Stimulated activated CD8-positive, alpha-beta memory T cell treated with anti-CD3 and anti-CD28 coated beads, Interleukin-12 subunit alpha, Interleukin-12 subunit beta, amount 100 ng/mL, for 1 hour (primary cell): ENCODE measurements around the gene SLCO3A1.

Experiments
- DNase-seq: peaks from one replicate; pipeline ENCODE4 v3.0.0-alpha.2; 2020; ENCODE audit warnings: low read depth

Gene SLCO3A1

GRCh38 chr15:91911844-91912243 lies 58.3 kb downstream of the SLCO3A1 start:
- DNase-seq, result no peak

- no peak for DNase-seq
Measured at GRCh38 chr15:91912336-91912735, 58.8 kb downstream of the SLCO3A1 start.

GRCh38 chr15:91913560-91913959 lies 60.1 kb downstream of the SLCO3A1 start:
- DNase-seq, result no peak

- no peak for DNase-seq
Measured at GRCh38 chr15:91915576-91915975, 62.1 kb downstream of the SLCO3A1 start.

- DNase-seq, result no peak
Measured at GRCh38 chr15:91916051-91916450, 62.5 kb downstream of the SLCO3A1 start.

- DNase-seq, result no peak
Measured at GRCh38 chr15:91917686-91918360, 64.3 kb downstream of the SLCO3A1 start.

GRCh38 chr15:91919014-91919534 lies 65.6 kb downstream of the SLCO3A1 start:
- DNase-seq, result no peak

- DNase-seq, result no peak
Measured at GRCh38 chr15:91921188-91921842, 67.8 kb downstream of the SLCO3A1 start.

GRCh38 chr15:91921843-91922198 lies 68.3 kb downstream of the SLCO3A1 start:
- DNase-seq, result no peak

- no peak for DNase-seq
Measured at GRCh38 chr15:91922646-91923547, 69.4 kb downstream of the SLCO3A1 start.

GRCh38 chr15:91924183-91924582 lies 70.7 kb downstream of the SLCO3A1 start:
- no peak for DNase-seq

- no peak for DNase-seq
Measured at GRCh38 chr15:91924837-91925495, 71.5 kb downstream of the SLCO3A1 start.

- DNase-seq, result no peak
Measured at GRCh38 chr15:91925794-91926193, 72.3 kb downstream of the SLCO3A1 start.

- DNase-seq, result no peak
Measured at GRCh38 chr15:91926908-91927270, 73.4 kb downstream of the SLCO3A1 start.

- DNase-seq, result no peak
Measured at GRCh38 chr15:91927585-91927984, 74.1 kb downstream of the SLCO3A1 start.

GRCh38 chr15:91928675-91929074 lies 75.2 kb downstream of the SLCO3A1 start:
- DNase-seq, result no peak

GRCh38 chr15:91929509-91929908 lies 76.0 kb downstream of the SLCO3A1 start:
- DNase-seq, result no peak

GRCh38 chr15:91930092-91930491 lies 76.6 kb downstream of the SLCO3A1 start:
- no peak for DNase-seq

GRCh38 chr15:91936182-91936775 lies 82.8 kb downstream of the SLCO3A1 start:
- no peak for DNase-seq

GRCh38 chr15:91936927-91937326 lies 83.4 kb downstream of the SLCO3A1 start:
- no peak for DNase-seq

GRCh38 chr15:91938136-91938535 lies 84.6 kb downstream of the SLCO3A1 start:
- DNase-seq, result no peak

GRCh38 chr15:91939403-91939831 lies 85.9 kb downstream of the SLCO3A1 start:
- DNase-seq, result no peak
